Endothelial cell of umbilical vein (primary cell): Measurements from ENCODE around the gene C9orf78. TPM values are rescaled to one million over a fixed set of nuclear protein-coding genes. Genes with fewer than 3 reads are reported as not detected.

ENCODE experiments used
- BruUV-seq: library from RNA; stranded (reverse); fragments of 400-500 nt; replicated peaks from 2 replicates; lab custom pipeline; 2021; lab: Mats Ljungman, UMichigan
- CTCF ChIA-PET: fragments of 300-600, 350-600 bp; sonication (Branson Sonifier 250); formaldehyde crosslinking; loops from one replicate; lab custom pipeline; 2021; ENCODE audit warnings: antibody characterized with exemption, inconsistent platforms; lab: Charles Lee
- POLR2A ChIA-PET: fragments of 300-600, 350-600 bp; sonication (Branson Sonifier 250); formaldehyde crosslinking; loops from one replicate; lab custom pipeline; 2021; ENCODE audit warnings: antibody characterized with exemption, inconsistent platforms; lab: Charles Lee
- DNase-seq: peaks from one replicate; pipeline ENCODE4 v3.0.0-alpha.2; 2011; ENCODE audit warnings: low read depth, low spot score
- FAIRE-seq: peaks from 2 replicates; lab custom pipeline; 2011; peaks lifted over from hg19 to GRCh38; lab: Jason Lieb, UNC
- H2AFZ ChIP-seq: 2 replicates; pipeline ENCODE4 v1.6.0; 2012; ENCODE audit warnings: low read depth, low read length, control low read depth, inconsistent platforms
- H3K27ac ChIP-seq: 2 replicates; pipeline ENCODE4 v1.5.1; 2011; ENCODE audit warnings: low read depth, mild to moderate bottlenecking, control low read depth, low read length, moderate library complexity; ENCODE audit not compliant: insufficient read depth
- H3K27me3 ChIP-seq, 2 experiments: 2 replicates each; pipeline versions ENCODE4 v1.6.0 to v1.6.1; 2011; ENCODE audit warnings: low read length in 2 of 2, mixed read lengths in 1 of 2; ENCODE audit not compliant: control insufficient read depth in 2 of 2, insufficient read depth in 2 of 2
- H3K36me3 ChIP-seq, 2 experiments: 2 replicates in 1 of 2; 3 replicates in 1 of 2; pipeline ENCODE4 v1.5.1; 2011; ENCODE audit warnings: low read length in 2 of 2, mild to moderate bottlenecking in 1 of 2, moderate library complexity in 1 of 2; ENCODE audit not compliant: control insufficient read depth in 2 of 2, insufficient read depth in 2 of 2; ENCODE audit errors: extremely low read depth in 1 of 2
- H3K4me1 ChIP-seq: 3 replicates; pipeline ENCODE4 v1.5.1; 2011; ENCODE audit warnings: mild to moderate bottlenecking, low read length; ENCODE audit not compliant: control insufficient read depth, insufficient read depth; ENCODE audit errors: extremely low read depth
- H3K4me2 ChIP-seq: 2 replicates; pipeline ENCODE4 v1.6.1; 2011; ENCODE audit warnings: low read length, control low read depth, mixed read lengths; ENCODE audit not compliant: insufficient read depth
- H3K4me3 ChIP-seq, 3 experiments: fragments of 200-600 bp in 1 of 3; sonication (generic), shearing (Covaris generic) in 1 of 3; replicated peaks in 1 of 3; 2 replicates each; pipeline ENCODE4 v1.5.1; 2011 to 2016; ENCODE audit warnings: control low read depth in 3 of 3, low read length in 3 of 3, mild to moderate bottlenecking in 2 of 3, inconsistent platforms in 1 of 3, low read depth in 1 of 3, moderate library complexity in 1 of 3; ENCODE audit not compliant: insufficient read depth in 1 of 3
- H3K79me2 ChIP-seq: 2 replicates; pipeline ENCODE4 v1.6.0; 2012; ENCODE audit warnings: low read length, inconsistent platforms; ENCODE audit not compliant: control insufficient read depth, insufficient read depth
- H3K9ac ChIP-seq: replicated peaks from 2 replicates; pipeline ENCODE3; 2011; ENCODE audit warnings: low read length, control low read depth; ENCODE audit not compliant: insufficient read depth; ENCODE audit errors: extremely low read depth
- H3K9me1 ChIP-seq: replicated peaks from 3 replicates; pipeline ENCODE4 v1.6.0; 2011; ENCODE audit warnings: mild to moderate bottlenecking, low read length; ENCODE audit not compliant: control insufficient read depth, insufficient read depth; ENCODE audit errors: extremely low read depth
- H3K9me3 ChIP-seq: replicated peaks from 2 replicates; pipeline ENCODE4 v1.5.1; 2012; ENCODE audit warnings: low read length, inconsistent platforms; ENCODE audit not compliant: control insufficient read depth, insufficient read depth
- H4K20me1 ChIP-seq: replicated peaks from 2 replicates; pipeline ENCODE3; 2011; ENCODE audit warnings: mild to moderate bottlenecking, low read length; ENCODE audit not compliant: control insufficient read depth, insufficient read depth; ENCODE audit errors: extremely low read depth
- EZH2 ChIP-seq: IDR thresholded peaks from 2 replicates; pipeline ENCODE4 v1.6.1; 2012; ENCODE audit warnings: borderline replicate concordance, low read depth, mild to moderate bottlenecking, moderate library complexity, low read length, inconsistent platforms; ENCODE audit not compliant: severe bottlenecking
- FOS ChIP-seq: IDR thresholded peaks from 2 replicates; pipeline ENCODE4 v1.6.1; 2011; ENCODE audit warnings: mild to moderate bottlenecking, low read length, moderate library complexity, borderline replicate concordance; ENCODE audit not compliant: insufficient read depth
- GATA2 ChIP-seq: IDR thresholded peaks from 2 replicates; pipeline ENCODE4 v1.7.0; 2011; ENCODE audit warnings: low read depth, mild to moderate bottlenecking, moderate library complexity, mixed read lengths, low read length; ENCODE audit not compliant: insufficient read length, insufficient read depth
- JUN ChIP-seq: IDR thresholded peaks from 2 replicates; pipeline ENCODE4 v1.6.1; 2011; ENCODE audit warnings: borderline replicate concordance, low read depth; ENCODE audit not compliant: insufficient read length, insufficient read depth
- MYC ChIP-seq: IDR thresholded peaks from one replicate; pipeline ENCODE4 v1.6.1; 2011; ENCODE audit warnings: mild to moderate bottlenecking, low read depth, low read length
- POLR2A ChIP-seq: IDR thresholded peaks from 2 replicates; pipeline ENCODE4 v1.6.1; 2012; ENCODE audit warnings: low read depth, mild to moderate bottlenecking, control low read depth, low read length
- POLR2AphosphoS5 ChIP-seq: IDR thresholded peaks from 2 replicates; pipeline ENCODE4 v1.6.1; 2012; ENCODE audit warnings: low read depth, mild to moderate bottlenecking, control low read depth, low read length, moderate library complexity; ENCODE audit not compliant: insufficient read depth
- dilution Hi-C: fragments of 300-500 bp; cut with MboI; formaldehyde crosslinking; loops from one replicate; pipeline ENCODE4 v1.15.0; 2019; ENCODE audit warnings: low sequenced_read_pairs; ENCODE audit not compliant: extremely low pct_ligation_motif_present
- intact Hi-C: fragments of 100-400 bp; cut with micrococcal nuclease; formaldehyde crosslinking; loops from one replicate; pipeline ENCODE4 v1.10.0; 2022
- polyA plus RNA-seq, 4 experiments: library from polyadenylated mRNA; depleted of rRNA in 3 of 4; stranded (reverse) in 3 of 4; unstranded in 1 of 4; fragments of >200 nt; gene quantifications; 2 replicates each; pipeline versions ENCODE4 v1.2.1 to v1.2.3, GENCODE V29; 2011 to 2012; ENCODE audit warnings: missing spikeins in 1 of 4
- total RNA-seq: library from RNA; stranded (reverse); gene quantifications from 2 replicates; pipeline ENCODE4 v1.2.3, GENCODE V29; 2021
- TF ChIP-seq, protein P1 (sequence below), 2 donors: IDR thresholded peaks; 1 replicate in 1 of 2; 2 replicates in 1 of 2; pipeline ENCODE4 v1.5.1; 2011; ENCODE audit warnings: low read length in 2 of 2, mild to moderate bottlenecking in 2 of 2, moderate library complexity in 2 of 2, control low read depth in 1 of 2, inconsistent platforms in 1 of 2, low read depth in 1 of 2; ENCODE audit not compliant: insufficient read depth in 1 of 2; ENCODE audit errors: extremely low read depth in 1 of 2
- TF ChIP-seq, protein P2 (sequence below): IDR thresholded peaks from 2 replicates; pipeline ENCODE4 v1.6.1; 2011; ENCODE audit not compliant: insufficient read depth, insufficient read length

The C9orf78 gene
- total and polyA plus RNA-seq, 2 donors (not counting 3 experiments of a cell fraction or from before 2014, with no cell fraction given): 17.9 to 34.6 TPM

DNA sequence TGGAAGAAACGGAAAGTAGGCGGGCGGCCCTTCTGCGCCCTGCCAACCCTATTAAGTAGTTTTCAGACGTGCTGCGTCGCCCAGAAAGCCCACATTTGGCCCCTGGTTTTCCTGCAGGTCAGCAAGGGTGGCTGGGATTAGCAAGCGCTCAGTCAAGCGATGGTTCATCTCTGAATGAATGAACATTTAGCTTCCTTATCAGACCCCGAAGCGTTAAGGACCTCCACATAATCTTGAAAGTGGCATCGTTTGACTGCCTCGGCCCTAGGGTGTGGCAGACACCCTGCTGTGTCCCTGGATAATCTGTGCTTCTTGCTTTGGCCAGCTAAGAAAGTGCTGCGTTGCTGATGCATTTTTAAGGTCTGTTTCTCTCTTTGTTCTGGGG, 31.4 kb downstream of the C9orf78 start:
- intact Hi-C loops: no loop called here
- Histone ChIP-seq H3K79me2 (peaks cover 9% of the 10 kb centered on the region), H2AFZ (peak overlapping the region; percentile 100), H4K20me1 (no peaks in the 10 kb centered on the region), H3K9me1 (no peaks in the 10 kb centered on the region), H3K27ac (no peak overlapping the region), H3K9ac (peak overlapping the region; percentile 41), H3K4me3 (peak overlapping the region; percentile 59 to 89 (median 85)), H3K4me1 (peaks cover 11% of the 10 kb centered on the region), H3K9me3 (no peaks in the 10 kb centered on the region), H3K4me2 (peak overlapping the region; percentile 93), H3K27me3 (no peaks in the 10 kb centered on the region), H3K36me3 (no peaks in the 10 kb centered on the region)
- FAIRE-seq (no peak), DNase-seq (peak; percentile 25)
- dilution Hi-C loops: no loop called here
- BruUV-seq: no TSS peak
- no peak for TF ChIP-seq FOS
- no peak for TF ChIP-seq MYC
- TF ChIP-seq GATA2: no peak
- TF ChIP-seq JUN: no peak
- TF ChIP-seq POLR2A: no peak
- no peak for TF ChIP-seq EZH2
- TF ChIP-seq, protein P1, sequence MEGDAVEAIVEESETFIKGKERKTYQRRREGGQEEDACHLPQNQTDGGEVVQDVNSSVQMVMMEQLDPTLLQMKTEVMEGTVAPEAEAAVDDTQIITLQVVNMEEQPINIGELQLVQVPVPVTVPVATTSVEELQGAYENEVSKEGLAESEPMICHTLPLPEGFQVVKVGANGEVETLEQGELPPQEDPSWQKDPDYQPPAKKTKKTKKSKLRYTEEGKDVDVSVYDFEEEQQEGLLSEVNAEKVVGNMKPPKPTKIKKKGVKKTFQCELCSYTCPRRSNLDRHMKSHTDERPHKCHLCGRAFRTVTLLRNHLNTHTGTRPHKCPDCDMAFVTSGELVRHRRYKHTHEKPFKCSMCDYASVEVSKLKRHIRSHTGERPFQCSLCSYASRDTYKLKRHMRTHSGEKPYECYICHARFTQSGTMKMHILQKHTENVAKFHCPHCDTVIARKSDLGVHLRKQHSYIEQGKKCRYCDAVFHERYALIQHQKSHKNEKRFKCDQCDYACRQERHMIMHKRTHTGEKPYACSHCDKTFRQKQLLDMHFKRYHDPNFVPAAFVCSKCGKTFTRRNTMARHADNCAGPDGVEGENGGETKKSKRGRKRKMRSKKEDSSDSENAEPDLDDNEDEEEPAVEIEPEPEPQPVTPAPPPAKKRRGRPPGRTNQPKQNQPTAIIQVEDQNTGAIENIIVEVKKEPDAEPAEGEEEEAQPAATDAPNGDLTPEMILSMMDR (IDR thresholded peaks at IDR 0.05; ENCODE audit: extremely low read depth in 1 of 2, insufficient read depth in 1 of 2, low read depth in 1 of 2, low read length in 2 of 2): no peak
- no peak for TF ChIP-seq POLR2AphosphoS5
- TF ChIP-seq, protein P2, sequence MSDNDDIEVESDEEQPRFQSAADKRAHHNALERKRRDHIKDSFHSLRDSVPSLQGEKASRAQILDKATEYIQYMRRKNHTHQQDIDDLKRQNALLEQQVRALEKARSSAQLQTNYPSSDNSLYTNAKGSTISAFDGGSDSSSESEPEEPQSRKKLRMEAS: no peak
- ChIA-PET POLR2A (interaction anchor here (0.9 kb wide), 1 partner anchor 10 kb away, joined by 3 read pairs; no protein-coding TSS in a partner anchor), CTCF (interaction anchor here (1.0 kb wide), 1 partner anchor 13 kb away, joined by 4 read pairs; no protein-coding TSS in a partner anchor)
